ENCODE results near the gene CSNK1G3. TPM values are rescaled to one million over a fixed set of nuclear protein-coding genes. Genes with fewer than 3 reads are reported as not detected.
"Not testable (repeated sequence)": the region's sequence is repeated elsewhere in the genome, so short reads cannot be mapped to it uniquely, and the experiment has no call there.

CSNK1G3 gene
- total RNA-seq, 4 donors from 2014 or later, result 31.2 to 53.7 (median 53.1) TPM

DNA sequence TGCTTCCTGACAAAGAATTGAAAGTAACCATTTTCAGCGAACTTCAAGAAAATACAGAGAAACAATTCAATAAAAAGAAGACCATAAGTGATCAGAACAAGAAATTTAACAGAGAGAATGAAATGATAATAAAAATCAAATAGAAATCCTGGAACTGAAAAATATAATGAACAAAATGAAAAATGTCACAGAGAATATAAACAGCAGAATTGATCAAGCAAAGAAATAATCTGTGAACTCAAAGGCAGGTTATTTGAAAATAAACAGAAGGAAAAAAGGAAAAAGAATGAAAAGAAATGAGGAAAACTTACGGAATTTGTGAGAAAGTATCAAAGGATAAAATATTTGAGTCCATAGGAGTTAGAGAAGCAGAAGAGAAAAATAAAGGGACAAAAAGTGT, 114.1 kb downstream of the CSNK1G3 start:
- H3K36me3 ChIP-seq, result no peaks in the 10 kb centered on the region
- 88% methylated on average over 2 of the region's 2 CpGs for WGBS

DNA sequence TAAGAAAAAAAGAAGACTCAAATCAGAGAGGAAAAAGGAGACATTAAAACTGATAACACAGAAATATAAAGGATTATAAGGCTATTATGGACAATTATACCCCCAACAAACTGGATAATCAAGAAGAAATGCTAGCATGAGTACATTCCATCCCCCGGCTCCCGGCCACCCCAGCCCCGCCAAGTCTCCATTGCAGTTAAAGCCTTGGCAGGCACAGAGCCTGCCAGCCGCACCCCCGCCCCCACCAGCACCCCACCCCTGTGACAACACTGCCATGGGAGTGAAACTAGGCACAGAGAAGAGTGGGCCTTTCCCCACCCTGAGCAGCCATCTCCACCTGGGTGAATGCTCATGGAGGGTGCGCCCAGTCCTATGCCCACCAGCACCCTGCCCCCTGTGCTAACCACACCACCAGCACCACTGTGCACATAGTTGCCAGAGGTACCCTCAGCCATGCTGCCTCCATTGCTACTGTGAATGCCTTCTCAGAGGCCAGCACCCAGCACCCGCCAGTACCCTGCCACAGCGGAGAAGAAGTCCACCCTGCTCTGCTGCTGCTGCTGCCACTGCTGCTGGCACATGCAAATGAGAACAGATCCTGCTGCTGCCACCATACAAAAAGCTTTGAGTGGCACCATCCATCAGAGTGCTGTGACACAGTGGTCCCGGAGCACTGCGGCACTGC, 117.0 kb downstream of the CSNK1G3 start:
- Histone ChIP-seq H3K27me3 (peaks cover 0 to 7% (median 0%) of the 10 kb centered on the region in 4 donors), H3K36me3 (no peaks in the 10 kb centered on the region), H3K9me3 (peaks cover 0 to 23% (median 10%) of the 10 kb centered on the region in 4 donors), H3K27ac (replicated peaks in 1 of 4) (no peak overlapping the region), H3K4me3 (no peak overlapping the region), H3K4me1 (no peaks in the 10 kb centered on the region)
- 86% methylated on average over 7 of the region's 10 CpGs for WGBS
- no peak for DNase-seq (ENCODE audit: extremely low spot score)
- no peak for TF ChIP-seq POLR2A (IDR thresholded peaks at IDR 0.05; ENCODE audit: low read depth)
- intact Hi-C loops (cut with DNase I), result no loop called here

More for the DNA sequence above, 114.1 kb downstream of the CSNK1G3 start:
- intact Hi-C loops (cut with DNase I), result no loop called here
- peaks cover 0 to 23% (median 10%) of the 10 kb centered on the region in 4 donors for H3K9me3 ChIP-seq
- H3K4me3 ChIP-seq, result no peak overlapping the region
- H3K4me1 ChIP-seq, result no peaks in the 10 kb centered on the region
- DNase-seq (ENCODE audit: extremely low spot score), result no peak
- no peak for TF ChIP-seq EP300 (IDR thresholded peaks at IDR 0.05)
- TF ChIP-seq POLR2A (IDR thresholded peaks at IDR 0.05; ENCODE audit: low read depth), result no peak
- TF ChIP-seq POLR2AphosphoS5 (IDR thresholded peaks at IDR 0.05), result no peak
- peaks cover 0 to 7% (median 0%) of the 10 kb centered on the region in 4 donors for H3K27me3 ChIP-seq
- no peak overlapping the region for H3K27ac ChIP-seq (replicated peaks in 1 of 4)

DNA sequence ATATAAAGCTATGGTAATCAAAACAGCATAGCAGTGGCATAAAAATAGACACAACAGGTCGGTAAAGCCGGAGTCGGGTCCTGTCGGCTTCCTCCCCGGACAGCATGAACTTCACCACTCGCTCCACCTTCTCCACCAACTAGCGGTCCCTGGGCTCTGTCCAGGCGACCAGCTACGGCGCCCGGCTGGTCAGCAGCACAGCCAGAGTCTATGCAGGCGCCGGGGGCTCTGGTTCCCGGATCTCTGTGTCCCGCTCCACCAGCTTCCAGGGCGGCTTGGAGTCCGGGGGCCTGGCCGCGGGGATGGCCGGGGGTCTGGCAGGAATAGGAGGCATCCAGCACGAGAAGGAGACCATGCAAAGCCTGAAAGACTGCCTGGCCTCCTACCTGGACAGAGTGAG, 124.0 kb downstream of the CSNK1G3 start:
- H3K36me3 ChIP-seq, result no peaks in the 10 kb centered on the region
- no peaks in the 10 kb centered on the region for H3K9me3 ChIP-seq
- 95% methylated on average over 9 of the region's 21 CpGs for WGBS
- intact Hi-C loops (cut with DNase I), result no loop called here
- no peak for DNase-seq (ENCODE audit: extremely low spot score)
- H3K4me1 ChIP-seq, result no peaks in the 10 kb centered on the region
- H3K27me3 ChIP-seq, result no peaks in the 10 kb centered on the region
- H3K27ac ChIP-seq (replicated peaks in 1 of 4), result no peak overlapping the region
- no peak for TF ChIP-seq POLR2AphosphoS5 (IDR thresholded peaks at IDR 0.05)
- TF ChIP-seq, protein P1, sequence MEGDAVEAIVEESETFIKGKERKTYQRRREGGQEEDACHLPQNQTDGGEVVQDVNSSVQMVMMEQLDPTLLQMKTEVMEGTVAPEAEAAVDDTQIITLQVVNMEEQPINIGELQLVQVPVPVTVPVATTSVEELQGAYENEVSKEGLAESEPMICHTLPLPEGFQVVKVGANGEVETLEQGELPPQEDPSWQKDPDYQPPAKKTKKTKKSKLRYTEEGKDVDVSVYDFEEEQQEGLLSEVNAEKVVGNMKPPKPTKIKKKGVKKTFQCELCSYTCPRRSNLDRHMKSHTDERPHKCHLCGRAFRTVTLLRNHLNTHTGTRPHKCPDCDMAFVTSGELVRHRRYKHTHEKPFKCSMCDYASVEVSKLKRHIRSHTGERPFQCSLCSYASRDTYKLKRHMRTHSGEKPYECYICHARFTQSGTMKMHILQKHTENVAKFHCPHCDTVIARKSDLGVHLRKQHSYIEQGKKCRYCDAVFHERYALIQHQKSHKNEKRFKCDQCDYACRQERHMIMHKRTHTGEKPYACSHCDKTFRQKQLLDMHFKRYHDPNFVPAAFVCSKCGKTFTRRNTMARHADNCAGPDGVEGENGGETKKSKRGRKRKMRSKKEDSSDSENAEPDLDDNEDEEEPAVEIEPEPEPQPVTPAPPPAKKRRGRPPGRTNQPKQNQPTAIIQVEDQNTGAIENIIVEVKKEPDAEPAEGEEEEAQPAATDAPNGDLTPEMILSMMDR (IDR thresholded peaks at IDR 0.05), result no peak
- no peak for TF ChIP-seq POLR2A (IDR thresholded peaks at IDR 0.05; ENCODE audit: low read depth)
- no peak for TF ChIP-seq EP300 (IDR thresholded peaks at IDR 0.05)
- H3K4me3 ChIP-seq, result no peak overlapping the region

DNA sequence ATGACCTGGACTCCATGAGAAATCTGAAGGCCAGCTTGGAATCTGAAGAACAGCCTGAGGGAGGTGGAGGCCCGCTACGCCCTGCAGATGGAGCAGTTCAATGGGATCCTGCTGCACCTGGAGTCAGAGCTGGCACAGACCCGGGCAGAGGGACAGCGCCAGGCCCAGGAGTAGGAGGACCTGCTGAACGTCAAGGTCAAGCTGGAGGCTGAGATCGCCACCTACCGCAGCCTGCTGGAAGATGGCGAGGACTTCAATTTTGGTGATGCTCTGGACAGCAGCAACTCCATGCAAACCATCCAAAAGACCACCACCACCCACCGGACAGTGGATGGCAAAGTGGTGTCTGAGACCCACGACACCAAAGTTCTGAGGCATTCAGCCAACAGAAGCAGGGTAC, 125.1 kb downstream of the CSNK1G3 start:
- H3K4me3 ChIP-seq; H3K9me3 ChIP-seq; H3K27me3 ChIP-seq; H3K4me1 ChIP-seq; DNase-seq (ENCODE audit: extremely low spot score); H3K27ac ChIP-seq (replicated peaks in 1 of 4); intact Hi-C loops (cut with DNase I); H3K36me3 ChIP-seq: not testable (repeated sequence)
- WGBS, result 100% methylated on average over 2 of the region's 10 CpGs

DNA sequence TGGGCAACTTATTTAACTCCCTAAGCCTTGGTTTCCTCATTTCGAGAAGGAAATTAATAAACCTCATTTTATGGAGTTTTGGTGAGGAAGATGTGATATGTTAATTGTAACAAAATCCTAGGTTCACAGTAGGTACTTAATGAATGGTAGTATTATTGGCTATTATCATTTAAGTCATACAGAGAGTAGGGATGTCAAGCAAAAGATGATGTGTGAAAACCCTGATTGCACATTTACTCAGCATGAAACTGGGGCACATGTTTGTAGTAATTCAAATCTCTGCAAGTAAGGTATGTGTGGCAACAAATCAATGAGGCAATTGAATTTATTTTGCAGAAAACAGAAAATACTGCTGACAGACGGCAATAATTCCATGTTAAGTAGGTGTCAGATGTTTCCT, 127.3 kb downstream of the CSNK1G3 start:
- H3K9me3 ChIP-seq, result no peaks in the 10 kb centered on the region
- H3K36me3 ChIP-seq, result no peaks in the 10 kb centered on the region
- no peaks in the 10 kb centered on the region for H3K4me1 ChIP-seq
- TF ChIP-seq POLR2A (IDR thresholded peaks at IDR 0.05; ENCODE audit: low read depth) (no peak), POLR2AphosphoS5 (IDR thresholded peaks at IDR 0.05) (no peak), EP300 (IDR thresholded peaks at IDR 0.05) (no peak)
- TF ChIP-seq, protein P1 (IDR thresholded peaks at IDR 0.05), result no peak
- H3K27me3 ChIP-seq, result no peaks in the 10 kb centered on the region
- no peak for DNase-seq (ENCODE audit: extremely low spot score)
- H3K27ac ChIP-seq (replicated peaks in 1 of 4), result no peak overlapping the region
- H3K4me3 ChIP-seq, result no peak overlapping the region
- WGBS, result 82% methylated on average over 2 of the region's 2 CpGs
- intact Hi-C loops (cut with DNase I), result no loop called here

DNA sequence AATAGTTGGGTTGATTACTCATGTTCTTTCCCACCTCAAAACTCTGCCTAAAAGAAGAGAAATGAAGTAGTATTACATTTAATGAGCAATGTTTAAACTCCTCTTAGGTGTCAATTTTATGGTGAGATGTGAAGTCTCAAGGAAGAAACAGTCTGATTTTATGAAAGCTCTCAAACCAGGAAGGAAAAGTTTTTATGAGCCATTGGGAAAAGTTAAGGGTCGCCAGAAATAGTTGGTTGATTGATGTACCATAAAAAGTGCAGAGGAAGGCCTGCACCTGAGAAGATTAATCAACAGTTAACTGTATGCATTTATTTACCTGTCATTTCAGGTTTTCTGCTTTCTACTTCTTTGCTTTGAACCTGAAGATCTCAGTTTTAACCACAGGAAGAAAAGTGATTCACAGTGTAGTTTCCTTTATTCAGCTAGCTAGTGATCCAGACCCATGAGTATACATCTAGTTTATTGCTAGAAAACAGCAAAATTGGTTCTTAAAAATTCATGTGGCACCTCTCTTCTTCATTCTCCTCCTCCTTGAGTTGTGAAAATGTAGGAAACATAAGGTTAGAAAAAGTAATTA, 133.1 kb downstream of the CSNK1G3 start:
- Histone ChIP-seq H3K27ac (replicated peaks in 1 of 4) (no peak overlapping the region), H3K4me3 (no peak overlapping the region), H3K27me3 (no peaks in the 10 kb centered on the region), H3K36me3 (no peaks in the 10 kb centered on the region), H3K4me1 (no peaks in the 10 kb centered on the region), H3K9me3 (no peaks in the 10 kb centered on the region)
- TF ChIP-seq POLR2A (IDR thresholded peaks at IDR 0.05; ENCODE audit: low read depth) (no peak), EP300 (IDR thresholded peaks at IDR 0.05) (no peak), POLR2AphosphoS5 (IDR thresholded peaks at IDR 0.05) (no peak)
- TF ChIP-seq, protein P1 (IDR thresholded peaks at IDR 0.05), result no peak
- 62% methylated on average over 1 of the region's 1 CpG for WGBS
- DNase-seq (ENCODE audit: extremely low spot score), result no peak
- intact Hi-C loops (cut with DNase I), result no loop called here

All from esophagus muscularis mucosa (tissue), 4 donors.